Measurements from ENCODE around the gene OVAAL.

DNA sequence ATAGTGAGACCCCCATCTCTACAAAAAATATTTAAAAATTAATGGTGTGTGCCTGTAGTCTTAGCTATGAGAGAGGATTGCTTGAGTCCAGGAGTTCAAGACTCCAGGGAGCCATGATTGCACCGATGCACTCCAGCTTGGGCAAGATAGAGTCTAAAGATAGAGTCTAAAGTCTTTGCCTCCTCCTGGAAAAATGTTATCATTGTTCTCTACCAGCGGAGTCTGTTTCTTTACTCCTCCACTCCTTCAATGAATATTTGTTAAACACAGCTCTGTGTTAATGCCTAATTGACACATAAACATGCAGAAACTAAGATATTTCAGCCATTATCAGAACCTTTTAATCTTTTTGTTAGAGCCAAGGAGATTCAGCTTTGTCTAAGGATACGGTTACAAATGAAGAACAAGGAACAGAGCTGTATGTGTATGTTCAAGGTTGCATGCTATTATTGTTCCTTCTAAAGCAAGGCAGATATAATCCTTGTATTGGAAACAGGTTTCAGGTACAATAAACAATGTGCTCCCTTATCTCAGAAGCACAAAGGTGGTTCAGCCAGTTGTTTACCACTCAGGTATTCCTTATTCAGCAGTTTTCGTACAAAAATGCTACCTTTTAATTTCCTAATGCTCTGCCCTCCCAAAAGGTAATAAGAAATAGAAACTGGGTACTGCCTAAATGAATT, 15.4 kb downstream of the OVAAL start:
- TF ChIP-seq, protein P1, sequence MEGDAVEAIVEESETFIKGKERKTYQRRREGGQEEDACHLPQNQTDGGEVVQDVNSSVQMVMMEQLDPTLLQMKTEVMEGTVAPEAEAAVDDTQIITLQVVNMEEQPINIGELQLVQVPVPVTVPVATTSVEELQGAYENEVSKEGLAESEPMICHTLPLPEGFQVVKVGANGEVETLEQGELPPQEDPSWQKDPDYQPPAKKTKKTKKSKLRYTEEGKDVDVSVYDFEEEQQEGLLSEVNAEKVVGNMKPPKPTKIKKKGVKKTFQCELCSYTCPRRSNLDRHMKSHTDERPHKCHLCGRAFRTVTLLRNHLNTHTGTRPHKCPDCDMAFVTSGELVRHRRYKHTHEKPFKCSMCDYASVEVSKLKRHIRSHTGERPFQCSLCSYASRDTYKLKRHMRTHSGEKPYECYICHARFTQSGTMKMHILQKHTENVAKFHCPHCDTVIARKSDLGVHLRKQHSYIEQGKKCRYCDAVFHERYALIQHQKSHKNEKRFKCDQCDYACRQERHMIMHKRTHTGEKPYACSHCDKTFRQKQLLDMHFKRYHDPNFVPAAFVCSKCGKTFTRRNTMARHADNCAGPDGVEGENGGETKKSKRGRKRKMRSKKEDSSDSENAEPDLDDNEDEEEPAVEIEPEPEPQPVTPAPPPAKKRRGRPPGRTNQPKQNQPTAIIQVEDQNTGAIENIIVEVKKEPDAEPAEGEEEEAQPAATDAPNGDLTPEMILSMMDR (conservative IDR thresholded peaks at IDR 0.05), result no peak
- TF ChIP-seq ZFX (IDR thresholded peaks at IDR 0.05), result no peak
